Sigmoid colon (tissue), 7 donors: ENCODE data around the gene DDX31. TPM values are rescaled to one million over a fixed set of nuclear protein-coding genes. Genes with fewer than 3 reads are reported as not detected.

Experiments used
- DNase-seq: peaks from one replicate; pipeline ENCODE4 v3.0.0-alpha.2; 2019
- H3K27ac ChIP-seq, 4 donors: fragments of 200-600 bp; sonication (generic); one replicate each; pipeline ENCODE4 v1.5.1; 2016 to 2019; ENCODE audit warnings: mild to moderate bottlenecking in 1 of 4
- H3K27me3 ChIP-seq, 3 donors: fragments of 200-600 bp; sonication (generic); one replicate each; pipeline ENCODE4 v1.5.1; 2019; ENCODE audit warnings: mild to moderate bottlenecking in 1 of 3
- H3K36me3 ChIP-seq, 4 donors: fragments of 200-600 bp; sonication (generic); one replicate each; pipeline ENCODE4 v1.5.1; 2016 to 2019
- H3K4me1 ChIP-seq, 4 donors: fragments of 200-600 bp; sonication (generic); one replicate each; pipeline ENCODE4 v1.5.1; 2017 to 2019
- H3K4me3 ChIP-seq, 4 donors: fragments of 200-600 bp; sonication (generic); one replicate each; pipeline ENCODE4 v1.5.1; 2017 to 2019; ENCODE audit warnings: mild to moderate bottlenecking in 2 of 4, moderate library complexity in 1 of 4
- H3K9me3 ChIP-seq, 4 donors: fragments of 200-600 bp in 3 of 4; sonication (generic) in 3 of 4; one replicate each; pipeline versions ENCODE4 v1.5.1 to v1.6.1; 2013 to 2019
- EP300 ChIP-seq, 4 donors: sonication (generic); formaldehyde crosslinking; IDR thresholded peaks; one replicate each; pipeline ENCODE4 v1.6.1; 2017; ENCODE audit warnings: antibody characterized with exemption in 4 of 4
- POLR2A ChIP-seq, 2 donors: fragments of 450-650 bp; IDR thresholded peaks; one replicate each; pipeline ENCODE4 v1.6.1; 2016; ENCODE audit warnings: antibody characterized with exemption in 2 of 2, mild to moderate bottlenecking in 2 of 2, moderate library complexity in 2 of 2
- POLR2AphosphoS5 ChIP-seq, 4 donors: sonication (generic); formaldehyde crosslinking; IDR thresholded peaks; one replicate each; pipeline ENCODE4 v1.6.1; 2017; ENCODE audit warnings: antibody characterized with exemption in 4 of 4
- WGBS, 2 donors: extraction: QIAGEN DNeasy Blood & Tissue Kit; methylation state at CpG; one replicate each; pipeline ENCODE4 v1.1.7; 2013; 5-methylcytosine and 5-hydroxymethylcytosine counted together
- intact Hi-C: fragments of 100-400 bp; cut with DNase I; formaldehyde crosslinking; loops from one replicate; pipeline ENCODE4 v1.15.1; 2023
- polyA plus RNA-seq, 3 donors: library from polyadenylated mRNA; stranded (reverse); fragments of 200-250 nt; gene quantifications; one replicate each; pipeline ENCODE4 v1.2.3, GENCODE V29; 2013
- total RNA-seq, 4 donors: library from RNA; depleted of rRNA; stranded (reverse); fragments of >200 nt; gene quantifications; one replicate each; pipeline ENCODE4 v1.1.0, GENCODE V29; 2016
- TF ChIP-seq, protein P1 (sequence below), 4 experiments: fragments of 450-650 bp in 3 of 4; fragments of 200-600 bp in 1 of 4; IDR thresholded peaks; one replicate each; pipeline ENCODE4 v1.5.1; 2016 to 2019; ENCODE audit warnings: antibody characterized with exemption in 4 of 4, mild to moderate bottlenecking in 3 of 4, moderate library complexity in 2 of 4
- donor health status: healthy with polysubstance abuse.
- donor health status: Bipolar disorder and iron deficiency.
- donor health status: healthy.

Gene DDX31
- total and polyA plus RNA-seq, 7 donors = 2.4 to 8.1 (median 6.6) TPM

DNA sequence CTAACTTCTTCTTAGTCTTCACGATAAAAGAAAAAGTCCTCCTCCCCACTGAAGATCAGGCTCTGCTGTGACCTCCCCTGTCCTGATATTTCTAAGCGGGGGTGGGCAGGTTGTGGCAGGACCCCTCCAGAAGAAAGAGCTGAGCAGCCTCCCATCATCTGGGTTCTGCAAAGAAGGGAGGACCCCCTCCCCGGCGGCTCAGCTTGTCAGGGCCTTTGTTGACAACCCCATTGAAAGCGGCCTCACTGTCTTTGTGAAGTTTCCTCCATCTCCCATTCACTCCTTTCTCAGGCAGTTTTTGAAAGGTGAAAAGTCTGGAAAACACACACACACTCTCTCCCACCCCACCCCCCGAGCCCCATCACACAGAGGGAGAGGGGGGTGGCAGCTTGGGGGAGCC lies 113.5 kb downstream of the DDX31 start:
- DNase-seq = no peak

GRCh38 chr9:132555528-132555927 lies 114.3 kb downstream of the DDX31 start:
- Histone ChIP-seq H3K36me3 (no peaks in the 10 kb centered on the region), H3K9me3 (no peaks in the 10 kb centered on the region), H3K4me1 (no peaks in the 10 kb centered on the region), H3K27me3 (peaks cover 0 to 19% (median 6%) of the 10 kb centered on the region in 3 donors), H3K4me3 (no peak overlapping the region), H3K27ac (no peak overlapping the region)
- TF ChIP-seq, protein P1, sequence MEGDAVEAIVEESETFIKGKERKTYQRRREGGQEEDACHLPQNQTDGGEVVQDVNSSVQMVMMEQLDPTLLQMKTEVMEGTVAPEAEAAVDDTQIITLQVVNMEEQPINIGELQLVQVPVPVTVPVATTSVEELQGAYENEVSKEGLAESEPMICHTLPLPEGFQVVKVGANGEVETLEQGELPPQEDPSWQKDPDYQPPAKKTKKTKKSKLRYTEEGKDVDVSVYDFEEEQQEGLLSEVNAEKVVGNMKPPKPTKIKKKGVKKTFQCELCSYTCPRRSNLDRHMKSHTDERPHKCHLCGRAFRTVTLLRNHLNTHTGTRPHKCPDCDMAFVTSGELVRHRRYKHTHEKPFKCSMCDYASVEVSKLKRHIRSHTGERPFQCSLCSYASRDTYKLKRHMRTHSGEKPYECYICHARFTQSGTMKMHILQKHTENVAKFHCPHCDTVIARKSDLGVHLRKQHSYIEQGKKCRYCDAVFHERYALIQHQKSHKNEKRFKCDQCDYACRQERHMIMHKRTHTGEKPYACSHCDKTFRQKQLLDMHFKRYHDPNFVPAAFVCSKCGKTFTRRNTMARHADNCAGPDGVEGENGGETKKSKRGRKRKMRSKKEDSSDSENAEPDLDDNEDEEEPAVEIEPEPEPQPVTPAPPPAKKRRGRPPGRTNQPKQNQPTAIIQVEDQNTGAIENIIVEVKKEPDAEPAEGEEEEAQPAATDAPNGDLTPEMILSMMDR (IDR thresholded peaks at IDR 0.05) = no peak
- TF ChIP-seq POLR2AphosphoS5 (IDR thresholded peaks at IDR 0.05) = no peak
- no peak for TF ChIP-seq EP300 (IDR thresholded peaks at IDR 0.05)
- TF ChIP-seq POLR2A (IDR thresholded peaks at IDR 0.05) = no peak
- intact Hi-C loops = no loop called here
- WGBS, 2 donors = 77 to 82% methylated on average over 8 of the region's 8 CpGs
- DNase-seq = no peak

More for the DNA sequence above, 113.5 kb downstream of the DDX31 start:
- no peak for TF ChIP-seq POLR2A (IDR thresholded peaks at IDR 0.05)
- TF ChIP-seq EP300 (IDR thresholded peaks at IDR 0.05) = no peak
- no peak for TF ChIP-seq POLR2AphosphoS5 (IDR thresholded peaks at IDR 0.05)
- TF ChIP-seq, protein P1 (IDR thresholded peaks at IDR 0.05) = no peak
- no peaks in the 10 kb centered on the region for H3K36me3 ChIP-seq
- H3K9me3 ChIP-seq = no peaks in the 10 kb centered on the region
- H3K27me3 ChIP-seq = peaks cover 0 to 23% (median 8%) of the 10 kb centered on the region in 3 donors
- intact Hi-C loops = no loop called here
- WGBS, 2 donors = 68 to 70% methylated on average over 6 of the region's 6 CpGs
- no peak overlapping the region for H3K4me3 ChIP-seq
- no peak overlapping the region for H3K27ac ChIP-seq
- no peaks in the 10 kb centered on the region for H3K4me1 ChIP-seq

- DNase-seq = no peak
- intact Hi-C loops = no loop called here
- WGBS, 2 donors = 88 to 93% methylated on average over 2 of the region's 2 CpGs
- peaks cover 0 to 13% (median 4%) of the 10 kb centered on the region in 3 donors for H3K27me3 ChIP-seq
- no peaks in the 10 kb centered on the region for H3K4me1 ChIP-seq
- H3K9me3 ChIP-seq = no peaks in the 10 kb centered on the region
- TF ChIP-seq, protein P1 (IDR thresholded peaks at IDR 0.05) = no peak
- TF ChIP-seq POLR2A (IDR thresholded peaks at IDR 0.05) (no peak), POLR2AphosphoS5 (IDR thresholded peaks at IDR 0.05) (no peak), EP300 (IDR thresholded peaks at IDR 0.05) (no peak)
- H3K4me3 ChIP-seq = no peak overlapping the region
- H3K36me3 ChIP-seq = no peaks in the 10 kb centered on the region
- no peak overlapping the region for H3K27ac ChIP-seq
Observed at GRCh38 chr9:132554755-132555154, 115.0 kb downstream of the DDX31 start.

GRCh38 chr9:132552041-132552440 lies 117.7 kb downstream of the DDX31 start:
- peaks cover 0 to 8% (median 2%) of the 10 kb centered on the region in 3 donors for H3K27me3 ChIP-seq
- H3K4me1 ChIP-seq = no peaks in the 10 kb centered on the region
- intact Hi-C loops = no loop called here
- H3K36me3 ChIP-seq = no peaks in the 10 kb centered on the region
- no peak for DNase-seq
- WGBS, 2 donors = 90 to 91% methylated on average over 12 of the region's 12 CpGs
- TF ChIP-seq POLR2A (IDR thresholded peaks at IDR 0.05) (no peak), POLR2AphosphoS5 (IDR thresholded peaks at IDR 0.05) (no peak), EP300 (IDR thresholded peaks at IDR 0.05) (no peak)
- TF ChIP-seq, protein P1 (IDR thresholded peaks at IDR 0.05) = no peak
- H3K4me3 ChIP-seq = no peak overlapping the region
- H3K9me3 ChIP-seq = no peaks in the 10 kb centered on the region
- no peak overlapping the region for H3K27ac ChIP-seq

DNA sequence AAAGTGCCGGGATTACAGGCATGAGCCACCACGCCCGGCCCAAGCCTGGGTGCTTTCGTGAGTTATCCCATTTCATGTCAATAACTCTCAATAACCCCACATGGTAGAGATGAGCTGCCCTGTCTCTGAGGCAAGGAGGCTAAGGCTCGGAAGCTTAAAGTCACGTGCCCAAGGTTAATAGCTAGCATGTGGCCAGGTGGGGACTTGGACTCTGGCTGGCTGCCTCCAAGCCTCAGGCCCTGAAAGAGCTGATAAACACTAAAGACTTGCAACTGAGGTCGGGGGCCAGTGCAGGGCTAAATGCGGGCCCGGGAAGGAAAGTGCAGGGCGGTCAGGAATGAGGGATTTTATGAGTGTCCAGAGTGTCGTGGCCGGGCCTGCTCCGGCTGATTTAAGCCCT lies 118.2 kb downstream of the DDX31 start:
- Histone ChIP-seq H3K4me1 (peaks cover 0 to 4% (median 3%) of the 10 kb centered on the region in 4 donors), H3K27me3 (peaks cover 0 to 3% (median 0%) of the 10 kb centered on the region in 3 donors), H3K36me3 (no peaks in the 10 kb centered on the region), H3K9me3 (no peaks in the 10 kb centered on the region), H3K27ac (no peak overlapping the region), H3K4me3 (no peak overlapping the region)
- intact Hi-C loops = no loop called here
- WGBS, 2 donors = 40 to 69% methylated on average over 13 of the region's 13 CpGs
- no peak for DNase-seq
- no peak for TF ChIP-seq POLR2AphosphoS5 (IDR thresholded peaks at IDR 0.05)
- no peak for TF ChIP-seq EP300 (IDR thresholded peaks at IDR 0.05)
- TF ChIP-seq, protein P1 (IDR thresholded peaks at IDR 0.05) = no peak
- TF ChIP-seq POLR2A (IDR thresholded peaks at IDR 0.05) = no peak
